Large intestine (tissue), 3 donors: ENCODE measurements around the gene RARRES2. TPM values are rescaled to one million over a fixed set of nuclear protein-coding genes. Genes with fewer than 3 reads are reported as not detected.

Source experiments
- DNase-seq, 2 donors: peaks; one replicate each; pipeline versions ENCODE4 v3.0.0 to v3.0.0-alpha.2; 2013
- H3K27ac ChIP-seq: one replicate; pipeline ENCODE4 v1.5.1; 2013; ENCODE audit warnings: low read length
- H3K27me3 ChIP-seq: 2 replicates; pipeline ENCODE4 v1.6.1; 2013; ENCODE audit warnings: low read length; ENCODE audit not compliant: control insufficient read depth, insufficient read depth
- H3K36me3 ChIP-seq: 2 replicates; pipeline ENCODE4 v1.6.1; 2013; ENCODE audit warnings: low read length; ENCODE audit not compliant: control insufficient read depth, insufficient read depth
- H3K4me1 ChIP-seq: one replicate; pipeline ENCODE4 v1.6.1; 2013; ENCODE audit warnings: low read length; ENCODE audit not compliant: control insufficient read depth, insufficient read depth
- H3K4me3 ChIP-seq: one replicate; pipeline ENCODE4 v1.5.1; 2013; ENCODE audit warnings: low read length
- H3K9me3 ChIP-seq: one replicate; pipeline ENCODE4 v1.6.1; 2013; ENCODE audit warnings: mild to moderate bottlenecking, low read depth, low read length, moderate library complexity; ENCODE audit not compliant: control insufficient read depth
- WGBS: methylation state at CpG from one replicate; pipeline ENCODE4 v1.1.5; 2013; ENCODE audit warnings: low lambda C conversion rate; ENCODE audit not compliant: insufficient coverage; 5-methylcytosine and 5-hydroxymethylcytosine counted together
- polyA plus RNA-seq: library from polyadenylated mRNA; unstranded; fragments of 120-200 nt; gene quantifications from one replicate; pipeline ENCODE4 v1.2.1, GENCODE V29; 2013

Gene RARRES2
- polyA plus RNA-seq, 1 donor = 58.2 TPM

DNA sequence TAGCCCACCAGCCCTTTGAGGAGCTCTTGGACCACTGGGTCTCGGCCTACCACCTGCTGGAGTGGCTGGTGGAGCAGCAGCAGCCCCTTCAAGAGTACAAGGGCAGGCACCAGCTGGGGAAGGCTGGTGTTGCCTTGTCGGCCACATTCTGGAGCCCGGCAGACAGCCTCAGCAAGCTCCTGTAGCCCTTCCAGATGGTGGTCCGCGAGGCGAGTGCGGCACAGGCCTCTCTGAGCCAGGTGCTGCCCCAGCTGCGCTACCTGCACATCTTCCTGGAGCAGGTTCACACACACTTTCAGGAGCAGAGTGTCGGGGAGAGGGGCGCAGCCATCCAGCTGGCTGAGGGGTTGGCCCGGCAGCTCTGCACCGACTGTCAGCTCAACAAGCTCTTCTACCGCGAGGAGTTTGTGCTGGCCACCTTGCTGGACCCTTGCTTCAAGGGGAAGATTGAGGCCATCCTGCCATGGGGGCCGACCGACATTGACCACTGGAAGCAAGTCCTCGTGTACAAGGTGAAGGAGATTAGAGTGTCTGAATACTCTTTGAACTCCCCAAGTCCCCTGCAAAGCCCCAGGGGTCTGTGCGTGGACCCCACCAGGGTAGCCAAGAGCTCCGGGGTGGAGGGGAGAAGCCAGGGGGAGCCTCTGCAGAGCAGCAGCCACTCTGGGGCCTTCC is 11.1 kb downstream of the RARRES2 start:
- no peak overlapping the region for H3K27ac ChIP-seq
- no peak overlapping the region for H3K4me3 ChIP-seq
- no peaks in the 10 kb centered on the region for H3K9me3 ChIP-seq
- no peaks in the 10 kb centered on the region for H3K27me3 ChIP-seq
- H3K36me3 ChIP-seq = peaks cover 71% of the 10 kb centered on the region
- H3K4me1 ChIP-seq = no peaks in the 10 kb centered on the region
- WGBS = no CpG with 5 or more reads among the region's 19 CpGs
- DNase-seq = no peak

DNA sequence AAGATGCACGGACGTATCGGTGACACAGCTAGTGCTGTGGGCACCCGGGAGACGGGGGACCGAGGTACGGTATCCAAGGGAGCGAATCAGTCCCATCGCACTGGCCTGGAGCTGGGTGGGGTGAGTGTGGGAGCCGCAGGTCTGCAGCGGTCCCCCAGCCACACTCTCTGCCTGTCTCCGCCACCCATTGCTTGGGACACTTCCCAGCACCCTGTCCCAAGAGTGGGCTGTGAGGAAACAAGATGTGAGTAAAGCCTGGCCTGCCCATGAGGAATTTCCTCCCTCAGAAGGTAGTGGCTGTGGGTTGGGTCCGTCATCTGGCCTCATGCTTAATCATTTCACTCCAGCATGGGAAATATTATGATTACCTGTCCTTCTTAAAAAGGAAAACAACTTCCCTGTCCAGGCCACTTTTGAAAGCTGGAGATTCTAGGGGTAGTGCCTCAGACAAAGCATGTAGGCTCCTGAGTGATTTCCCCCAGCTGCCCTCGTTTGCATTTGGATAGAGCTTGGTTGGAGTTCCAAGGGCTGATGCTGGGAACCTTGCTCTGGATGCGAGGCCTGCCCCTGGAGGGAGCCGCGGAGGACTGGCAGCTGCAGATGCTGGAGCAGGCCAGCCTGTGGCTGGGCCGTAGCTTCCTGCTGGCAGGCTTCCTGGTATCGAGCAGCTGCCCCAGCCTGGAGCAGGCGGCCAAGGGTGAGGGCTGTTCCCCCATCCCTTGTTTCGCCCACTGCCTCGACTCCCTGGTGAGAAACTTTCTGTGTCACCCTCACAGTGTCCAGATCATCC is 11.9 kb downstream of the RARRES2 start:
- Histone ChIP-seq H3K36me3 (peaks cover 71% of the 10 kb centered on the region), H3K4me3 (no peak overlapping the region), H3K27ac (no peak overlapping the region), H3K27me3 (no peaks in the 10 kb centered on the region), H3K9me3 (no peaks in the 10 kb centered on the region), H3K4me1 (peaks cover 6% of the 10 kb centered on the region)
- whole genome bisulfite sequencing = no CpG with 5 or more reads among the region's 22 CpGs
- DNase-seq = no peak

DNA sequence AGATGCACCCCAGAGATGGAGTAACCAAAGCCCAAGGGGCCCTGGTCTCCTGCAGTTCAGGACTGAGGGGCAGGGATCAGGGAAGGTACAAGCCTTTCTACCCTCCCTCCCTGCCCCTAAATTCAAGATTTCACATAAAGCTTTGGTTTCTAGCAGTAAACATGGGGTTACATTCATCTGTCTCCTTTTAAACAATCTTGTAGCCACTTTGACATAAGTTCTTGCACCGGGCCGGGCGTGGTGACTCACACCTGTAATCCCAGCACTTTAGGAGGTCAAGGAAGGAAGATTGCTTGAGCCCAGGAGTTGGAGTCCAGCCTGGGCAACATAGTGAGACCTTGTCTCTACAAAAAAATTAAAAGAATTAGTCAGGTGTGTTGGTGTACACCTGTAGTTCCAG is 14.1 kb downstream of the RARRES2 start:
- Histone ChIP-seq H3K27me3 (no peaks in the 10 kb centered on the region), H3K4me3 (no peak overlapping the region), H3K9me3 (no peaks in the 10 kb centered on the region), H3K4me1 (peaks cover 10% of the 10 kb centered on the region), H3K36me3 (peaks cover 64% of the 10 kb centered on the region), H3K27ac (no peak overlapping the region)
- DNase-seq = no peak
- WGBS = no CpG with 5 or more reads among the region's 3 CpGs

DNA sequence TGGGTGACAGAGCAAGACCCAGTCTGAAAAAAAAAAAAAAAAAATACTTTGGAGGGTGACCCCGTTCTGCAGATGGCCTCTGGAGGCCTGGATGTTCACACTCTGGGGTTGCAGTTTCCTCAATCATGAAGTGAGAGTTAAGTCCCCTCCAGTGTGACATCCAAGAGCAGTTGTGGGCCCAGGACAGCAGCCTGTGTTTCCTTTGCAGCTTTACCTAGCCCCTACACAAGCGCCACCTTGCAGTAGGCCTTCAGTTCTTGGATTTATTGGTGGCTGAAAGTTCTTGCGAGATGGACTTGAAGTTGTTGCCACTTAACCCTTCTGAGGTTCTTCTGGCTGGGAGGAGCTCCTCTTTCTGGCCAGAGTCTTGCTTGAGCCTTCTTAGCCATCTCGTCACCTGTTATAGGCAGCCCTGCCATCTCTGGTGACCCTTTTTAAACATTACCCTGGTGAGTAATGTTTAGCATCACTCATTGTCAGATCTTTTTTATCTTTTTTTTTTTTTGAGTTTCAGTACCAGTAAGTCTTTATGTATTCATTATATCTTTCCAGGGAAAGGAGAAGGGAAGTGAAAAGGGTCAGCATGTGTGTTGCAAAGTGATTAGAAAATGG is 14.7 kb downstream of the RARRES2 start:
- Histone ChIP-seq H3K27me3 (no peaks in the 10 kb centered on the region), H3K9me3 (no peaks in the 10 kb centered on the region), H3K4me3 (no peak overlapping the region), H3K36me3 (peaks cover 60% of the 10 kb centered on the region), H3K4me1 (peaks cover 16% of the 10 kb centered on the region), H3K27ac (no peak overlapping the region)
- no CpG with 5 or more reads among the region's 4 CpGs for WGBS
- DNase-seq = no peak

DNA sequence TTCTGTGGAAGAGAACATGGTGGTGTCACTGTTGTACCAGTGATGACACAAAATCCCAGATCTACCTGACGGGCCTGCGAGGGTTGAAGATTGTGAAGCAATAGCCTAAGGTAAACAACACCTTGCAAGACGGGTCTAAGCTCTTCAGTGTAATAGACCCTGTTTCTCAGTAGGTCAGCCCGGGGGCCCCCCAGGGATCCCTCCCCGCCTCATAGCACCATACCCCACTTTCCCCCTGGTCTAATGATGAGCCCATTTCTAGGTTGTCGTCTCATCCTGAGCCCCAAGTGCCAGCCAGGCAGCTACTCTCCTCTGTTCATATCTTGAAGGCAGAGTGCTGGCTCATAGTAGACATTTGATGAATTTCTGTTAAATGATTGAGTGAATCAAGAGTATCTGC is 15.5 kb downstream of the RARRES2 start:
- WGBS = no CpG with 5 or more reads among the region's 6 CpGs
- Histone ChIP-seq H3K27me3 (no peaks in the 10 kb centered on the region), H3K27ac (no peak overlapping the region), H3K4me1 (peaks cover 20% of the 10 kb centered on the region), H3K9me3 (no peaks in the 10 kb centered on the region), H3K4me3 (no peak overlapping the region), H3K36me3 (peaks cover 52% of the 10 kb centered on the region)
- DNase-seq = no peak

DNA sequence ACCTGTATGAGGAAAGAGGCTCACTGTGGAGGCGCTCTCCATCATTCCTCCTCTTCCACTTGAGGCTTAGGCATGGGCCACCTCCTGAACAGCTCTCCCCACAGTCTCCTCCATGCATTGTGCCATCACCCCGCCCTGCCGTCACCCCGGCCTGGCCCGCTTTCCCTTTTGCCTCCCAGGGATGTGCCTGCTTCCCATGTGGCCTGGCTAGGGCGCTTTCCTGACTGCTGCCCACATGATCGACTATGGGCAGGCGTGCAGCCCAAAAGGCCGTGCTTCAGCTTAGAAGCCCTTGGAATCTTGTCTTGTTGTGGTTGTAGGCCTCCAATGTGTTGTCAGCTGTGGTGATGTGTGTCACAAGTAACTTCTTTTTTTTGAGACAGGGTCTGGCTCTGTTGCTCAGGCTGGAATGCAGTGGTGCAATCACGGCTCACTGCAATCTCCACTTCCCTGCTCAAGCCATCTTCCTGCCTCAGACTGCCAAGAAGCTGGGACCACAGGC is 16.3 kb downstream of the RARRES2 start:
- WGBS = no CpG with 5 or more reads among the region's 10 CpGs
- Histone ChIP-seq H3K4me1 (peaks cover 22% of the 10 kb centered on the region), H3K27me3 (no peaks in the 10 kb centered on the region), H3K27ac (peak overlapping the region; percentile 18), H3K4me3 (no peak overlapping the region), H3K36me3 (peaks cover 45% of the 10 kb centered on the region), H3K9me3 (no peaks in the 10 kb centered on the region)
- no peak for DNase-seq

DNA sequence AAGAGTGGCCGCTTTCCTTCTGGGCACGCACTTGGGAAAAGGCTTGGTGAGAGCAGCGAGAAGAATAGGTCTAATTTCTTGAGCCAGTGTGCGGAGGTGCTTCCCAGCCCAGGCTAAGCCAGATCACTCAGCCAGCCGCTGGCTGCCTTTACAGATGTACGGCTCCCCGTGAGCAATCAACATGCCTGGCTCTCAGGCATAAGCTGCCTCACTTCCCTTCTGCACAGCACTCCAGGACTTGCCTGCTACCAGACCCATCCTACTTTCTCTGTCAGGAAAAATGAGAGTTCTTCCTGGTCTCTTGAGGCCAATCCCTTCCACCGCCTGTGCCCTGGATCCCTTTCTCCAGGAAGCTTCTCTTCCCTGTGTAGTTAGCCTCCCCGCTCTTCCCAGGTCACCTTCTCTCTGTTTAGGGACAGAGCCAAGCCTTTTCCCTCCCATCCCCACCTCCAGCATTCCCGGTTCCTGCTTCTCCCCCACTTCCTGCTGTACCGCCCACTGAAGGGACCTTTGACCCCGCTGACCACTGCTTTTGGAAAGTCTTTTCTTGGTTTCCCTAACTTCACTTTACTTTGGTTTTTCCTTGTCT is 17.0 kb downstream of the RARRES2 start:
- H3K4me3 ChIP-seq = peak overlapping the region; percentile 82
- peaks cover 22% of the 10 kb centered on the region for H3K4me1 ChIP-seq
- peak; percentile 23 to 55 for DNase-seq
- no peaks in the 10 kb centered on the region for H3K27me3 ChIP-seq
- peak overlapping the region; percentile 85 for H3K27ac ChIP-seq
- H3K9me3 ChIP-seq = no peaks in the 10 kb centered on the region
- WGBS = 56% methylated on average over 2 of the region's 12 CpGs
- H3K36me3 ChIP-seq = peaks cover 38% of the 10 kb centered on the region

DNA sequence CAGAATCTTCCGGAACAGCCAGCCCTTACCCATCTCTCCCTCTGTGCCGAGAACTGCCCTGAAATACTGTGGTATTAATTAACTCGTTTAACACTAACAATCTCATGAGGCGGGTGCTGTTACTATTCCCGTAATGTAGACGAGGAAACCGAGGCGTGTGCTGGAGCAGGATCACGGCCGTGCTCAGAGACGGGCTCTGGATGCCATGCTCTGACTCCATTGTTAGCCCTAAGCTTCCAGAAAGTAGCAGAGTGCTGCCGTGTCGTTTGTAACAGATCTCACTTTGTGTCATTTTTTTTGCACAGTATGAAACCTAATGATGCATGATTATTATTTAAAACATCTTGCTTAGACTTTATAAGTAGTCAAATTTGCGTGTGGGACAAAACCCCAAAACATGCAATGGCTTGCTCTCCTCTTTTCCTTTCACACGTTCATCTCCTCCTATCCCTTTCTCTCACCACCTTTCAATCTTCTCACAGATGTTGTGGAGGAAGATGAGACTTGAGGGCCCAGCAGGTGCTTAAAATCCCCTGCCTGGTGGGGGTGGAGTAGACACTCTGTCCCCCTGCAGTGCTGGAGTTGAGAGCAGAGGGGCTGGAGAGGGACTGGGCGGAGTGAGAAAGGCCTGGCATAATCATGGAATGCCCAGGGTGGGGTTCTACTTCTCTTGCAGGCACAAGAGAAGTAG is 17.6 kb downstream of the RARRES2 start:
- Histone ChIP-seq H3K9me3 (no peaks in the 10 kb centered on the region), H3K4me3 (peak overlapping the region; percentile 82), H3K27me3 (no peaks in the 10 kb centered on the region), H3K36me3 (peaks cover 32% of the 10 kb centered on the region), H3K27ac (peak overlapping the region; percentile 85), H3K4me1 (peaks cover 22% of the 10 kb centered on the region)
- peak in 1 of 2 donors; percentile 35 for DNase-seq
- 27% methylated on average over 2 of the region's 16 CpGs for WGBS

DNA sequence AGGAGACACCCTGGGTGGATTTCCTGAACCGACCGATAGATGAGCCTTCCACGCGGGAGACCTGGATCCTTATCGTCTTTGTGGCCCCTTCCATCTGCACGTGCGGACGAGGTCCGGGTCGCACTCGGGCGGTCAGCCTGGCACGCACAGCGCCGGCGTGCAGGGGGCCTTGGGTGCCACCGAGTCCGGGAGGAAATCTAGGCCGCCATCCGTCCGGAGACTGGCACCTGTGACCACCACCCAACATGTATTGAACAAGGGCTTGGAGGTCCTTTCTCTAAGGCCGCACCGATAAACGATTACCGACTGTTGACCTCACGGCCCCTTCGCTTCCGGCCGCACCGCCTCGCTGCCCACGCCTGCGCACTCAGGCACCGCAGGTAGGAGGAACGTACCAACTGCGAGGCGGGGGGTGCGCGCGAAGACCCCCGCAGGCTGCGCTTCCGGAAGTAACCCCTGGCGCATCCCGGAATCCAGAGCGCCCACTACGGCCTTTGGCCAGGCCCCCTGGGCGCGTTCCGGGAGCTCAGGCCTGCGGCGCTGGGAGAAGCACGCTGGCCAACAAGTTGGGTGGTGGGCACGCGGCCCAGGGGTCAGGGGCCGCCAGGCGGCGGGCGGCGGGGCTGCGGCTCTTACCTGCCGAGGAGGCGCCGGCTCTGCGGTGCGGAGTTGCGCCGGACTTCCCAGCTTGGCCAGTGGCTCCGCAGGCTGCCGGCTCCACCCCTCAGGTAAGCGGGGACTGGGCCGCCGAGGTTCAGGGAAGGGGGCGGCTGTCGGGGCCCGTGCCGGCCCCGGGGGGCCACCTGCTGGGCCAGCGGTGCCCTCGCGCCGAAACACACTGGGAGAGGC is 18.4 kb downstream of the RARRES2 start, which contains the start of the genes ACTR3C and LRRC61:
TSS of gene ACTR3C (minus strand) at position 713 of the 849 bp plus-strand sequence. CDS start 28,249 bp downstream, outside the sequence.
TSS of gene LRRC61 (plus strand) at position 523 of the 849 bp plus-strand sequence. CDS start 13,507 bp downstream, outside the sequence.
- peak within 1 kb of the TSS; percentile 85 for H3K27ac ChIP-seq
- H3K4me3 ChIP-seq = peak within 1 kb of the TSS; percentile 82
- WGBS = no CpG with 5 or more reads among the region's 82 CpGs
- peak; percentile 68 to 87 for DNase-seq
- H3K9me3 ChIP-seq = no peaks in the 10 kb centered on the region
- peaks cover 22% of the 10 kb centered on the region for H3K4me1 ChIP-seq
- H3K27me3 ChIP-seq = no peaks in the 10 kb centered on the region
- H3K36me3 ChIP-seq = peaks cover 24% of the 10 kb centered on the region
